Right lobe of liver (tissue), 6 donors: ENCODE results near the gene PLCL1. TPM values are rescaled to one million over a fixed set of nuclear protein-coding genes. Genes with fewer than 3 reads are reported as not detected.

Experiments
- ATAC-seq, 4 donors: fragments of 200-7000 bp; cut with Tn5 transposase; one replicate each; pipeline ENCODE4 v1.9.1; 2020; ENCODE audit warnings: mild to moderate bottlenecking in 4 of 4, moderate library complexity in 4 of 4
- DNase-seq, 3 donors: peaks; one replicate each; pipeline ENCODE4 v3.0.0-alpha.2; 2020
- H3K27ac ChIP-seq, 3 donors: fragments of 200-600 bp; one replicate each; pipeline ENCODE4 v1.8.0; 2022
- H3K27me3 ChIP-seq, 2 donors: fragments of 200-600 bp; one replicate each; pipeline ENCODE4 v1.8.0; 2022
- H3K36me3 ChIP-seq, 4 donors: fragments of 200-600 bp; sonication (generic) in 1 of 4; one replicate each; pipeline versions ENCODE4 v1.5.1 to v1.8.0; 2017 to 2022; ENCODE audit warnings: control low read depth in 1 of 4
- H3K4me1 ChIP-seq, 4 donors: fragments of 200-600 bp; sonication (generic) in 1 of 4; one replicate each; pipeline versions ENCODE4 v1.5.1 to v1.8.0; 2017 to 2022; ENCODE audit warnings: control low read depth in 1 of 4
- H3K4me3 ChIP-seq, 3 donors: fragments of 200-600 bp; one replicate each; pipeline ENCODE4 v1.8.0; 2022
- H3K9me3 ChIP-seq, 4 donors: fragments of 200-600 bp; sonication (generic) in 1 of 4; one replicate each; pipeline versions ENCODE4 v1.5.1 to v1.8.0; 2017 to 2022; ENCODE audit warnings: control low read depth in 1 of 4
- CTCF ChIP-seq, 4 donors: fragments of 200-600 bp in 3 of 4; fragments of 450-650 bp in 1 of 4; IDR thresholded peaks; one replicate each; pipeline versions ENCODE4 v1.5.1 to v1.8.0; 2016 to 2022; ENCODE audit warnings: antibody characterized with exemption in 4 of 4, mild to moderate bottlenecking in 2 of 4
- POLR2A ChIP-seq: fragments of 450-650 bp; IDR thresholded peaks from one replicate; pipeline ENCODE4 v1.6.1; 2017; ENCODE audit warnings: antibody characterized with exemption, mild to moderate bottlenecking
- WGBS: methylation state at CpG from one replicate; pipeline ENCODE4 v1.1.6; 2018; ENCODE audit warnings: low coverage, low lambda C conversion rate; ENCODE audit not compliant: insufficient coverage; ENCODE audit errors: missing lambda C conversion rate; 5-methylcytosine and 5-hydroxymethylcytosine counted together
- intact Hi-C, 2 donors: fragments of 100-400 bp; cut with DNase I; formaldehyde crosslinking; loops; one replicate each; pipeline versions ENCODE4 v1.11.2 to v1.14.1; 2022
- total RNA-seq, 6 experiments: library from RNA; depleted of rRNA in 2 of 6; stranded (reverse); fragments of >200 nt in 2 of 6; fragmentation: NEBNext Ultra II Directional in 3 of 6; extraction: Animal tissue kit (Norgen Biotek cat#: 25700) in 3 of 6; gene quantifications; one replicate each; pipeline versions ENCODE4 v1.1.0 to v1.2.4, GENCODE V29; 2016 to 2023
- donor health status: DM: no; HTN: yes; CAD: no.
- donor health status: DM: no; HTN: no; CAD: no.
- donor health status: DM: no; HTN: no; CAD: no.
- donor health status: DM: no; HTN: yes; CAD: no.
- donor health status: DM: no; HTN: yes; CAD: no.

The PLCL1 gene
- total RNA-seq, 6 experiments from 2014 or later: 0.12 to 0.37 (median 0.24) TPM

- H3K36me3 ChIP-seq: no peaks in the 10 kb centered on the region
- intact Hi-C loops: no loop called here
- H3K27ac ChIP-seq: no peak overlapping the region
- TF ChIP-seq POLR2A (no peak), CTCF (IDR thresholded peaks at IDR 0.05) (no peak)
- no peak for ATAC-seq
- no peak overlapping the region for H3K4me3 ChIP-seq
- H3K4me1 ChIP-seq: no peaks in the 10 kb centered on the region
- no peaks in the 10 kb centered on the region for H3K9me3 ChIP-seq
- DNase-seq: no peak
- H3K27me3 ChIP-seq: no peaks in the 10 kb centered on the region
- WGBS: 66% methylated on average over 3 of the region's 3 CpGs
Measured at GRCh38 chr2:197883354-197884032, 79.1 kb downstream of the PLCL1 start.

GRCh38 chr2:197884252-197884651 is 79.9 kb downstream of the PLCL1 start:
- TF ChIP-seq CTCF (IDR thresholded peaks at IDR 0.05): no peak
- TF ChIP-seq POLR2A: no peak
- Histone ChIP-seq H3K9me3 (no peaks in the 10 kb centered on the region), H3K4me3 (no peak overlapping the region), H3K36me3 (no peaks in the 10 kb centered on the region), H3K4me1 (no peaks in the 10 kb centered on the region), H3K27me3 (no peaks in the 10 kb centered on the region), H3K27ac (no peak overlapping the region)
- ATAC-seq: no peak
- 53% methylated on average over 3 of the region's 3 CpGs for WGBS
- intact Hi-C loops: no loop called here
- no peak for DNase-seq

- no peaks in the 10 kb centered on the region for H3K4me1 ChIP-seq
- H3K4me3 ChIP-seq: no peak overlapping the region
- no peaks in the 10 kb centered on the region for H3K27me3 ChIP-seq
- TF ChIP-seq CTCF (IDR thresholded peaks at IDR 0.05) (no peak), POLR2A (no peak)
- ATAC-seq (no peak), DNase-seq (no peak)
- no peaks in the 10 kb centered on the region for H3K9me3 ChIP-seq
- no peaks in the 10 kb centered on the region for H3K36me3 ChIP-seq
- H3K27ac ChIP-seq: no peak overlapping the region
- intact Hi-C loops: no loop called here
- 62% methylated on average over 3 of the region's 3 CpGs for WGBS
Measured at GRCh38 chr2:197885126-197885525, 80.7 kb downstream of the PLCL1 start.

GRCh38 chr2:197885587-197885986 is 81.2 kb downstream of the PLCL1 start:
- ATAC-seq: no peak
- WGBS: 75% methylated on average over 4 of the region's 4 CpGs
- Histone ChIP-seq H3K27ac (no peak overlapping the region), H3K27me3 (no peaks in the 10 kb centered on the region), H3K9me3 (no peaks in the 10 kb centered on the region), H3K4me3 (no peak overlapping the region), H3K36me3 (no peaks in the 10 kb centered on the region), H3K4me1 (no peaks in the 10 kb centered on the region)
- intact Hi-C loops: no loop called here
- no peak for DNase-seq
- TF ChIP-seq POLR2A (no peak), CTCF (IDR thresholded peaks at IDR 0.05) (no peak)
